ENCODE results near the gene LGR6. TPM values are rescaled to one million over a fixed set of nuclear protein-coding genes. Genes with fewer than 3 reads are reported as not detected.
"Not testable (repeated sequence)": the region's sequence is repeated elsewhere in the genome, so short reads cannot be mapped to it uniquely, and the experiment has no call there.

Gene LGR6
- total RNA-seq, 1 donor = not detected

GRCh38 chr1:202189001-202189790, 4.4 kb upstream of the LGR6 start:
- TF ChIP-seq CTCF (IDR thresholded peaks at IDR 0.05; ENCODE audit: insufficient read depth, low read length) = peak; percentile 76
- DNase-seq (ENCODE audit: low read depth) = peak; percentile 63
- H3K4me3 ChIP-seq (ENCODE audit: low read depth, low read length) = no peak overlapping the region

- DNase-seq (ENCODE audit: low read depth) = no peak
- H3K4me3 ChIP-seq (ENCODE audit: low read depth, low read length) = no peak overlapping the region
Observed at GRCh38 chr1:202189918-202190715, 3.5 kb upstream of the LGR6 start.

GRCh38 chr1:202191391-202191790, 2.2 kb upstream of the LGR6 start:
- DNase-seq (ENCODE audit: low read depth); H3K4me3 ChIP-seq (ENCODE audit: low read depth, low read length): not testable (repeated sequence)

More at GRCh38 chr1:202189918-202190715, 3.5 kb upstream of the LGR6 start:
- TF ChIP-seq CTCF (IDR thresholded peaks at IDR 0.05; ENCODE audit: insufficient read depth, low read length) = peak; percentile 26

- no peak overlapping the region for H3K4me3 ChIP-seq (ENCODE audit: low read depth, low read length)
- DNase-seq (ENCODE audit: low read depth) = peak; percentile 49
- peak; percentile 94 for TF ChIP-seq CTCF (IDR thresholded peaks at IDR 0.05; ENCODE audit: insufficient read depth, low read length)
Observed at GRCh38 chr1:202192770-202193613, 607 bp upstream of the LGR6 start.

GRCh38 chr1:202194328-202194648, 689 bp downstream of the LGR6 start:
- TF ChIP-seq CTCF (IDR thresholded peaks at IDR 0.05; ENCODE audit: insufficient read depth, low read length) = no peak
- no peak for DNase-seq (ENCODE audit: low read depth)
- no peak overlapping the region for H3K4me3 ChIP-seq (ENCODE audit: low read depth, low read length)

GRCh38 chr1:202197653-202198365, 4.2 kb downstream of the LGR6 start:
- no peak for DNase-seq (ENCODE audit: low read depth)
- no peak for TF ChIP-seq CTCF (IDR thresholded peaks at IDR 0.05; ENCODE audit: insufficient read depth, low read length)
- H3K4me3 ChIP-seq (ENCODE audit: low read depth, low read length) = no peak overlapping the region

Data from fibroblast of the aortic adventitia (primary cell).